HepG2 (cell line): ENCODE measurements around the gene CEBPB. TPM values are rescaled to one million over a fixed set of nuclear protein-coding genes. Genes with fewer than 3 reads are reported as not detected.
A peak's percentile ranks its signal among the peaks of the same experiment; 100 is the strongest.

Source experiments
- ARNT ChIP-seq: fragments of 450-650 bp; IDR thresholded peaks from 2 replicates; pipeline ENCODE4 v1.6.1; 2017
- ARNT2 ChIP-seq: sonication (generic); formaldehyde crosslinking; IDR thresholded peaks from 2 replicates; pipeline ENCODE4 v1.8.0; 2022; ENCODE audit warnings: mild to moderate bottlenecking, low read depth, missing genetic modification reagents, moderate library complexity
- CCDC6 ChIP-seq: sonication (generic); formaldehyde crosslinking; IDR thresholded peaks from 2 replicates; pipeline ENCODE4 v1.8.1; 2022; ENCODE audit warnings: mild to moderate bottlenecking, missing genetic modification reagents, moderate library complexity
- ETS1 ChIP-seq: sonication (generic); formaldehyde crosslinking; IDR thresholded peaks from 2 replicates; pipeline ENCODE4 v1.4.0; 2020; ENCODE audit warnings: missing genetic modification reagents
- FOXA3 ChIP-seq: IDR thresholded peaks from 2 replicates; pipeline ENCODE4 v1.6.1; 2016; ENCODE audit warnings: missing genetic modification reagents, missing compliant biosample characterization
- IKZF5 ChIP-seq: IDR thresholded peaks from 2 replicates; pipeline ENCODE4 v1.6.1; 2018; ENCODE audit warnings: missing genetic modification reagents, mild to moderate bottlenecking, missing compliant biosample characterization
- KDM5B ChIP-seq: sonication (generic); formaldehyde crosslinking; IDR thresholded peaks from 2 replicates; pipeline ENCODE4 v1.4.0; 2020; ENCODE audit warnings: missing genetic modification reagents, mild to moderate bottlenecking, borderline replicate concordance
- KLF11 ChIP-seq: IDR thresholded peaks from 2 replicates; pipeline ENCODE4 v1.6.1; 2016; ENCODE audit warnings: missing compliant biosample characterization
- MIER3 ChIP-seq: IDR thresholded peaks from 2 replicates; pipeline ENCODE4 v1.6.1; 2016; ENCODE audit warnings: missing compliant biosample characterization, borderline replicate concordance
- MYNN ChIP-seq: sonication (generic); formaldehyde crosslinking; IDR thresholded peaks from 2 replicates; pipeline ENCODE4 v1.4.0; 2020; ENCODE audit warnings: mild to moderate bottlenecking, low read depth, missing genetic modification reagents
- NCOA5 ChIP-seq: sonication (generic); formaldehyde crosslinking; IDR thresholded peaks from 2 replicates; pipeline ENCODE4 v1.4.0; 2020; ENCODE audit warnings: missing genetic modification reagents
- NFIC ChIP-seq: IDR thresholded peaks from 2 replicates; pipeline ENCODE4 v1.6.1; 2012; ENCODE audit warnings: mild to moderate bottlenecking, low read length, inconsistent platforms
- NFKB2 ChIP-seq: sonication (generic); formaldehyde crosslinking; IDR thresholded peaks from 2 replicates; pipeline ENCODE4 v1.4.0; 2020; ENCODE audit warnings: missing genetic modification reagents, borderline replicate concordance
- PHF8 ChIP-seq: sonication (generic); formaldehyde crosslinking; IDR thresholded peaks from 2 replicates; pipeline ENCODE4 v1.5.0; 2020; ENCODE audit warnings: missing genetic modification reagents
- PRDM4 ChIP-seq: sonication (generic); formaldehyde crosslinking; IDR thresholded peaks from 2 replicates; pipeline ENCODE4 v1.9.0; 2021; ENCODE audit warnings: missing genetic modification reagents, borderline replicate concordance
- RBFOX2 ChIP-seq: fragments of 200-400 bp; formaldehyde crosslinking; IDR thresholded peaks from 2 replicates; pipeline ENCODE4 v1.6.1; 2017; ENCODE audit warnings: low read depth, mild to moderate bottlenecking, low read length
- SIN3B ChIP-seq: fragments of 150-350 bp; IDR thresholded peaks from 2 replicates; pipeline ENCODE4 v1.6.1; 2014; ENCODE audit warnings: low read length
- TCF7 ChIP-seq: sonication (generic); IDR thresholded peaks from 2 replicates; pipeline ENCODE4 v1.6.1; 2016; ENCODE audit warnings: antibody characterized with exemption, low read depth
- TEAD3 ChIP-seq: optimal IDR thresholded peaks from 2 replicates; pipeline ENCODE3; 2016; ENCODE audit warnings: borderline replicate concordance
- ZFP91 ChIP-seq: sonication (generic); formaldehyde crosslinking; IDR thresholded peaks from 2 replicates; pipeline ENCODE4 v1.9.0; 2022; ENCODE audit warnings: missing genetic modification reagents, mild to moderate bottlenecking, borderline replicate concordance
- ZNF143 ChIP-seq: sonication (generic); formaldehyde crosslinking; IDR thresholded peaks from 2 replicates; pipeline ENCODE4 v1.4.0; 2020; ENCODE audit warnings: missing genetic modification reagents
- ZNF354B ChIP-seq: sonication (generic); formaldehyde crosslinking; IDR thresholded peaks from 2 replicates; pipeline ENCODE4 v1.8.0; 2022; ENCODE audit warnings: mild to moderate bottlenecking, missing genetic modification reagents
- ZNF607 ChIP-seq: sonication (generic); formaldehyde crosslinking; IDR thresholded peaks from 2 replicates; pipeline ENCODE4 v1.5.1; 2020; ENCODE audit warnings: missing genetic modification reagents, mild to moderate bottlenecking, borderline replicate concordance
- ZNF639 ChIP-seq: conservative IDR thresholded peaks from 2 replicates; pipeline ENCODE4 v1.6.1; 2018; ENCODE audit warnings: missing genetic modification reagents
- ZNF782 ChIP-seq: sonication (generic); formaldehyde crosslinking; IDR thresholded peaks from 2 replicates; pipeline ENCODE4 v1.4.0; 2020; ENCODE audit warnings: missing genetic modification reagents, mild to moderate bottlenecking, borderline replicate concordance
- polyA plus RNA-seq, 8 experiments: library from polyadenylated mRNA; depleted of rRNA in 3 of 8; stranded (reverse) in 7 of 8; unstranded in 1 of 8; fragments of >200 nt; fragmentation: Illumina TruSeq in 4 of 8; extraction: Trizol in 4 of 8; gene quantifications; 2 replicates each; pipeline versions ENCODE4 v1.2.1 to v1.2.3, GENCODE V29; 2011 to 2016; ENCODE audit warnings: low read depth in 4 of 8, missing spikeins in 1 of 8, mixed read lengths in 1 of 8; ENCODE audit not compliant: insufficient read depth in 1 of 8
- total RNA-seq, 5 experiments: library from RNA; depleted of rRNA; stranded (reverse); fragments of >200 nt; fragmentation: Illumina TruSeq; extraction: Trizol; gene quantifications; 2 replicates each; pipeline ENCODE4 v1.2.3, GENCODE V29; 2016; ENCODE audit warnings: low read depth in 1 of 5

Gene CEBPB
- total and polyA plus RNA-seq, 2 of the 13 experiments (the other 11 are each of a cell fraction or from before 2014, with no cell fraction given) = 18.5 to 28.2 TPM

- no peak for TF ChIP-seq PRDM4 (CRISPR knock-in tag)
- peak; percentile 46 for TF ChIP-seq RBFOX2
- TF ChIP-seq KDM5B (CRISPR knock-in tag) = no peak
- 0 out of 2 replicates have a peak, but pooled peaks have one; percentile 3 for TF ChIP-seq FOXA3 (CRISPR knock-in tag)
- TF ChIP-seq SIN3B = no peak
- TF ChIP-seq ZNF143 (CRISPR knock-in tag) = 0 out of 2 replicates have a peak, but pooled peaks have one; percentile 34
- 0 out of 2 replicates have a peak, but pooled peaks have one; percentile 7 for TF ChIP-seq NFKB2
- no peak for TF ChIP-seq ARNT
- no peak for TF ChIP-seq IKZF5 (CRISPR knock-in tag)
- TF ChIP-seq PHF8 (CRISPR knock-in tag) = peak; percentile 21; the same call in 1 of the 2 replicates
- 0 out of 2 replicates have a peak, but pooled peaks have one; percentile 6 for TF ChIP-seq ZFP91 (CRISPR knock-in tag)
- TF ChIP-seq ZNF607 = 0 out of 2 replicates have a peak, but pooled peaks have one; percentile 18
- no peak for TF ChIP-seq ETS1 (CRISPR knock-in tag)
- no peak for TF ChIP-seq TCF7
- TF ChIP-seq ZNF782 (CRISPR knock-in tag) = peak; percentile 38
- TF ChIP-seq ARNT2 (CRISPR knock-in tag) = 0 out of 2 replicates have a peak, but pooled peaks have one; percentile 19
- TF ChIP-seq CCDC6 = peak; percentile 2; the same call in 1 of the 2 replicates
- TF ChIP-seq NCOA5 = 0 out of 2 replicates have a peak, but pooled peaks have one; percentile 83
- TF ChIP-seq ZNF354B (CRISPR knock-in tag) = no peak
- peak; percentile 3 for TF ChIP-seq TEAD3 (CRISPR knock-in tag)
- TF ChIP-seq NFIC = no peak
- TF ChIP-seq MIER3 (CRISPR knock-in tag) = peak; percentile 45; the same call in 1 of the 2 replicates
- 0 out of 2 replicates have a peak, but pooled peaks have one; percentile 41 for TF ChIP-seq ZNF639 (CRISPR knock-in tag)
- TF ChIP-seq MYNN (CRISPR knock-in tag) = no peak
- TF ChIP-seq KLF11 (CRISPR knock-in tag) = no peak
Measured at GRCh38 chr20:50194422-50194830, 3.8 kb downstream of the CEBPB start (continued).
